Lung (tissue), 12 donors: Measurements from ENCODE around the gene TIMM17B. TPM values are rescaled to one million over a fixed set of nuclear protein-coding genes. Genes with fewer than 3 reads are reported as not detected.

Source experiments
- ATAC-seq: fragments of 200-7000 bp; cut with Tn5 transposase; one replicate; pipeline ENCODE4 v1.9.1; 2020; ENCODE audit warnings: moderate number of reproducible peaks; ENCODE audit not compliant: insufficient read depth, low FRiP score
- DNase-seq, 3 donors: peaks; one replicate each; pipeline ENCODE4 v3.0.0-alpha.2; 2013 to 2017
- H3K27ac ChIP-seq, 2 donors: one replicate each; pipeline ENCODE4 v1.5.1; 2013; ENCODE audit warnings: mild to moderate bottlenecking in 2 of 2, moderate library complexity in 2 of 2, control low read depth in 1 of 2, inconsistent platforms in 1 of 2, low read depth in 1 of 2, low read length in 1 of 2
- H3K27me3 ChIP-seq, 3 donors: one replicate each; pipeline ENCODE4 v1.5.1; 2013; ENCODE audit warnings: low read length in 2 of 3; ENCODE audit not compliant: control insufficient read depth in 3 of 3, insufficient read depth in 3 of 3
- H3K36me3 ChIP-seq, 4 donors: one replicate each; pipeline ENCODE4 v1.5.1; 2013; ENCODE audit warnings: low read length in 4 of 4, mild to moderate bottlenecking in 1 of 4, moderate library complexity in 1 of 4; ENCODE audit not compliant: control insufficient read depth in 4 of 4, insufficient read depth in 4 of 4
- H3K4me1 ChIP-seq, 5 donors: one replicate each; pipeline ENCODE4 v1.5.1; 2013; ENCODE audit warnings: low read length in 5 of 5, mild to moderate bottlenecking in 2 of 5, moderate library complexity in 1 of 5; ENCODE audit not compliant: control insufficient read depth in 5 of 5, insufficient read depth in 5 of 5
- H3K4me3 ChIP-seq: one replicate; pipeline ENCODE4 v1.5.1; 2013; ENCODE audit warnings: mild to moderate bottlenecking, control low read depth, moderate library complexity
- H3K9ac ChIP-seq, 2 donors: one replicate each; pipeline ENCODE4 v1.5.1; 2013; ENCODE audit warnings: low read length in 2 of 2, control low read depth in 1 of 2; ENCODE audit not compliant: insufficient read depth in 1 of 2
- H3K9me3 ChIP-seq, 4 donors: one replicate each; pipeline ENCODE4 v1.5.1; 2013; ENCODE audit warnings: low read length in 3 of 4, mild to moderate bottlenecking in 1 of 4, moderate library complexity in 1 of 4; ENCODE audit not compliant: control insufficient read depth in 4 of 4, insufficient read depth in 3 of 4
- CTCF ChIP-seq: IDR thresholded peaks from 2 replicates; pipeline ENCODE4 v1.5.1; 2012; ENCODE audit warnings: mild to moderate bottlenecking; ENCODE audit errors: control extremely low read depth, extremely low read depth
- WGBS, 2 donors: extraction: QIAGEN DNeasy Blood & Tissue Kit; methylation state at CpG; one replicate each; pipeline ENCODE4 v1.1.7; 2013; 5-methylcytosine and 5-hydroxymethylcytosine counted together
- polyA plus RNA-seq, 2 donors: library from polyadenylated mRNA; stranded (reverse); fragments of 200-250 nt; gene quantifications; one replicate each; pipeline ENCODE4 v1.2.1, GENCODE V29; 2013
- total RNA-seq, 2 donors: library from RNA; depleted of rRNA in 1 of 2; stranded (reverse); fragments of >200 nt in 1 of 2; gene quantifications; one replicate each; pipeline ENCODE4 v1.2.1, GENCODE V29; 2014 to 2021
- donor health status: control.
- donor health status: control.
- donor health status: Bipolar disorder and iron deficiency.
- donor health status: healthy.
- donor health status: DM: yes; HTN: yes; CAD: no.

Gene TIMM17B
- total and polyA plus RNA-seq, 4 donors, result 21.0 to 73.4 (median 59.4) TPM

GRCh38 chrX:48940404-48940955 lies 42.9 kb upstream of the TIMM17B start:
- Histone ChIP-seq H3K36me3 (peaks cover 0 to 5% (median 3%) of the 10 kb centered on the region in 4 donors), H3K4me1 (peaks cover 0 to 4% (median 0%) of the 10 kb centered on the region in 5 donors), H3K4me3 (no peak overlapping the region), H3K9ac (no peak overlapping the region), H3K9me3 (peaks cover 0 to 2% (median 0%) of the 10 kb centered on the region in 4 donors), H3K27me3 (no peaks in the 10 kb centered on the region), H3K27ac (no peak overlapping the region)
- DNase-seq (no peak), ATAC-seq (no peak)
- WGBS, 2 donors, result 57 to 73% methylated on average over 2 of the region's 2 CpGs
- TF ChIP-seq CTCF, result no peak

- H3K27ac ChIP-seq, result no peak overlapping the region
- ATAC-seq, result no peak
- DNase-seq, result no peak
- WGBS, 2 donors, result 22 to 60% methylated on average over 3 of the region's 3 CpGs
- H3K9me3 ChIP-seq, result peaks cover 0 to 2% (median 0%) of the 10 kb centered on the region in 4 donors
- peaks cover 0 to 4% (median 0%) of the 10 kb centered on the region in 5 donors for H3K4me1 ChIP-seq
- no peak for TF ChIP-seq CTCF
- no peak overlapping the region for H3K4me3 ChIP-seq
- H3K9ac ChIP-seq, result no peak overlapping the region
- peaks cover 0 to 10% (median 4%) of the 10 kb centered on the region in 4 donors for H3K36me3 ChIP-seq
- H3K27me3 ChIP-seq, result no peaks in the 10 kb centered on the region
Observed at GRCh38 chrX:48939524-48940228, 42.1 kb upstream of the TIMM17B start.

GRCh38 chrX:48938721-48939425 lies 41.3 kb upstream of the TIMM17B start:
- no peak for TF ChIP-seq CTCF
- peak overlapping the region in 1 of 2 donors; percentile 13 for H3K27ac ChIP-seq
- ATAC-seq, result no peak
- WGBS, 2 donors, result 33 to 41% methylated on average over 1 of the region's 1 CpG
- no peak overlapping the region for H3K4me3 ChIP-seq
- no peaks in the 10 kb centered on the region for H3K27me3 ChIP-seq
- peaks cover 0 to 4% (median 0%) of the 10 kb centered on the region in 5 donors for H3K4me1 ChIP-seq
- peaks cover 0 to 7% (median 0%) of the 10 kb centered on the region in 4 donors for H3K9me3 ChIP-seq
- H3K36me3 ChIP-seq, result peaks cover 6 to 15% (median 9%) of the 10 kb centered on the region in 4 donors
- H3K9ac ChIP-seq, result no peak overlapping the region
- DNase-seq, result no peak
